ENCODE data around the gene GPR31. TPM values are rescaled to one million over a fixed set of nuclear protein-coding genes. Genes with fewer than 3 reads are reported as not detected.
"Not testable (repeated sequence)": the region's sequence is repeated elsewhere in the genome, so short reads cannot be mapped to it uniquely, and the experiment has no call there.

Gene GPR31
- total RNA-seq, 2 experiments from 2014 or later, result not detected

DNA sequence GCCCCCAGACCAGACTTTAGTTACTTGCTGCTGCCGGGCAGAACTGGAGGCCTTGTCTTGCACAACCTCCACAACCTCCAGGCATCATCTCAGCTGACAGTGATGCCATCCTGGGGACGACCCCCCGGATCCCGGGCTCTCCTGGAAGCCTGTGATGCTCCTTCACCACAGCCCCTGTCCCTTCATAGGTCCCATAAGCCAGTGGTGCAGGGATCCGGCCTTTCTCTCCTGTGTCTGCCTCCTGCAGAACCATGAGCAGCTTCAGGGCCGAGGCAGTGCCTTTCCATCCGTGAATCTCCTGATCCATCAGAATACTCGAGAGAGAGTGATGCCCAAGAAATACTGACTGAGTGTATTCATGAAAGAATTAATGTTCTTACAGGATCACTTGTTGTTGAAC is 22.3 kb upstream of the GPR31 start:
- POLR2A ChIA-PET; H3K27ac Mint-ChIP-seq; H3K36me3 Mint-ChIP-seq (ENCODE audit: low read depth); H3K4me3 Mint-ChIP-seq; H3K4me1 Mint-ChIP-seq; DNase-seq; H3K9me3 Mint-ChIP-seq; CTCF ChIA-PET; H3K27me3 Mint-ChIP-seq: not testable (repeated sequence)

DNA sequence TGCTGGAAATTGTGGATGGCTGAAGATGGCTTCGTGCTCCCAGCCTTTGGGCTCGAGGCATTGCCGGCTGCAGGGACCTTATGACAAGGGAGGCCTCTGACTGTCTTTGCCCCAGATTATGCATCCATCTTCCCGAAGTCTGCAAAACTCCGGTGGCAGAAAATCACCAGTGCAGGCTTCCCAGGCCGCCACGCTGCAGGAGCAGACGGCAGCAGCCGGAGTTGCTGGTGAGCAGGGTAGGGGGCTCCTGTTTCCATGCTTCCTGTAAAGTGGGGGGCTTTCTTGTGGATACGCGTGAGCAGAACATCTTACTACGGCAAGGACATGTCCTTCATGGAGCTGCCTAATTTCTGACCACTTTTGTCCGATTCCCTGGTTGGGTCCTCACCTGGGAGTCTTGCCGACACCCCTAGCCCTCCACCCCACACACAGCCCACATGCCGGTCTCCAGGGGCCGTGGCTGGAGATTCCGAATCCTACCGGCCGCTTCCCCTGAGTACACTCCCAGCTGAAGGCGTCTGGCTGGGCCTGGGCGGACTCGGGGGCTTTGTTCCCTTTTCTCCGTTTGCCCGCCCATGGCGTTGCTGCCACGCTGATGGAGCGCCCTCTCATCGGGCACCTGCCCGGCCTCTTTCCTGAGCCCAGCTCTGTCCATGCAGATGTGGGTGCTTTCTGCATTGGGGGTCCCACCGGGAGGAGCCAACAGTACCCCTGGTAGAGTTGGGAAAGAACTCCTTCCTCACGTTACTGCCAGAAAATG is 21.3 kb upstream of the GPR31 start:
- H3K36me3 Mint-ChIP-seq (ENCODE audit: low read depth); POLR2A ChIA-PET; DNase-seq; CTCF ChIA-PET; H3K27ac Mint-ChIP-seq; H3K4me3 Mint-ChIP-seq; H3K9me3 Mint-ChIP-seq; H3K27me3 Mint-ChIP-seq; H3K4me1 Mint-ChIP-seq: not testable (repeated sequence)

DNA sequence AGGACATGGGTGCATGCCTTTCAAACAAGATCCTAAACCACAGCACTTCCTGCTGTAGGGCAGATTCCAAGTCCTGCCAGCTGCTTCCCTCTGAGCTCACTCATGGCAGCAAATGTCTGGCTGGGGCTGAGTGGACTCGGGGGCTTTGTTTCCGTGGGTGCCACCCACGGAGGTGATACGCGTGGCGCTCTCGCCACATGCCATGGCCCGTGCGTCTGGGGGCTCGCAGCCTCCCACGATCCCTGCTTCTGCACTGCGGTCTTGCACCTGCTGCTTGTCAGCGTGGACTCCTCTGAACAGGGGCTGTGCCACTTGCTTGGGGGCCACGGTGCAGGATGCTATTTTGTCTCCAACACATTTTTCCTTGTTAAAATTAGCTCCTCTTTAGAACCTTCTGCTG is 19.5 kb upstream of the GPR31 start:
- H3K27ac Mint-ChIP-seq; CTCF ChIA-PET; H3K36me3 Mint-ChIP-seq (ENCODE audit: low read depth); H3K4me1 Mint-ChIP-seq; H3K27me3 Mint-ChIP-seq; POLR2A ChIA-PET; H3K9me3 Mint-ChIP-seq; H3K4me3 Mint-ChIP-seq; DNase-seq: not testable (repeated sequence)

GRCh38 chr6:167172011-167172410 is 14.2 kb upstream of the GPR31 start:
- POLR2A ChIA-PET; H3K9me3 Mint-ChIP-seq; H3K4me3 Mint-ChIP-seq; H3K36me3 Mint-ChIP-seq (ENCODE audit: low read depth); H3K27me3 Mint-ChIP-seq; H3K27ac Mint-ChIP-seq; H3K4me1 Mint-ChIP-seq; CTCF ChIA-PET; DNase-seq: not testable (repeated sequence)

DNA sequence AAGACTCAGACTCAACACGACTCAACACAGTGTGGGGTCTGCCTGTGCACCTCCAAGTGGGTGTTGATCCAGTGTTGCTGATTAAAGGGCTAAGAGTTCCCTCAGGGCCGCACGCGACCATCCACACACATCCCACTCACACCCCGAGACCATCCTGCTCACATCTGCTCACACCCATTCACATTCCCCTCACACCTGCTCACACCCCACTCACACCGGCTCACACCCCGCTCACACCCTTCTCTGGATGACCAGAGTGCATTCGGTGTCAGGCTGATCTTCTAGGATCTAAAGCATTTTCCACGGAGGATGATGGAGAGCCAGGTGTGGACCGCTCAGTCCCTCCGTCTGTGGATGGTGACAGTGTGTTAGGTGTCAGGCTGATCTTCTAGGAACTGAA is 13.5 kb upstream of the GPR31 start:
- POLR2A ChIA-PET; H3K9me3 Mint-ChIP-seq; H3K27ac Mint-ChIP-seq; H3K4me3 Mint-ChIP-seq; CTCF ChIA-PET; H3K36me3 Mint-ChIP-seq (ENCODE audit: low read depth); DNase-seq; H3K27me3 Mint-ChIP-seq; H3K4me1 Mint-ChIP-seq: not testable (repeated sequence)

DNA sequence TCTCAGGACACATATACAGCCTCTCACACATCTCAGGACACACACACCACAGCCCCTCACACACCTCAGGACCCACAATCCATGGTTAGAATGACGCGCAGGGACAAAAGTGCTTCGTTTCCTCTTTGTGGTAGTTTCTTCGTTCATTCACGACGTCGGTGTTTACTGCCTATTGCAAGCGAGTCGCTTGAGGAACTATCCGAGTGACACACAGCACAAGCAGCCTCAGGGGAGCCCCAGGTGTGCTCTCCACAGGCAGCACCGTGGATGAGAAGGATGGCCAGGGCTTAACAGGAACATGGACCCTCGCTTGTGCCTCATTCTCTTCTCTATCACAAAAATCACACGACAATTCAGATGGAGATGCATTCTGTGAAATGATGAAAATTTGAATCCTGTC is 12.1 kb upstream of the GPR31 start:
- H3K4me3 Mint-ChIP-seq; H3K4me1 Mint-ChIP-seq; H3K27ac Mint-ChIP-seq; H3K36me3 Mint-ChIP-seq (ENCODE audit: low read depth); POLR2A ChIA-PET; H3K9me3 Mint-ChIP-seq; DNase-seq; CTCF ChIA-PET: not testable (repeated sequence)
- peaks cover 18% of the 10 kb centered on the region for H3K27me3 Mint-ChIP-seq

DNA sequence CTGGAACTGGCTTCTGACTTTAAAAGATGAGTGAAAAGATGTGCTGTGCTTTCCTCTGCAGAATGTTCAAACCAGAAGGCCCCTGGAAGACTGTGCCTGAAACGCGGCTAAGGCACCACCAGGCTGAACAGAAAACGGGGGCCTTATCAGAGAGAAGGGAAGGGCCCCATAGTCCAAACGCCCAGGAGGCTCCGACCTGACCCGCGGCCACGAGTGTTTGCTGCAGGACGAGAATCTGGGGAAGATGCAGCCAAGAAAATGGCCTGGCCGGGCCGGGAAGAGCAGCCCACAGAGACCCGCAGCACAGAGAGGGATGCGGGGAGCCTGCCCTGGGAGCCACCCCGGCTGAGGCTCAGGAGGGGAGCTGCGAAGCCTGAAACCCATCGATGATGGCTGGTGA is 10.5 kb upstream of the GPR31 start:
- CTCF ChIA-PET; DNase-seq; POLR2A ChIA-PET; H3K9me3 Mint-ChIP-seq; H3K4me1 Mint-ChIP-seq; H3K36me3 Mint-ChIP-seq (ENCODE audit: low read depth); H3K4me3 Mint-ChIP-seq; H3K27ac Mint-ChIP-seq: not testable (repeated sequence)
- peaks cover 18% of the 10 kb centered on the region for H3K27me3 Mint-ChIP-seq

- H3K4me3 Mint-ChIP-seq; H3K9me3 Mint-ChIP-seq; H3K4me1 Mint-ChIP-seq; H3K27ac Mint-ChIP-seq; DNase-seq; H3K36me3 Mint-ChIP-seq (ENCODE audit: low read depth); CTCF ChIA-PET; POLR2A ChIA-PET: not testable (repeated sequence)
- peaks cover 18% of the 10 kb centered on the region for H3K27me3 Mint-ChIP-seq
Measured at GRCh38 chr6:167167699-167168098, 9.9 kb upstream of the GPR31 start.

- ChIA-PET CTCF (no interaction called here), POLR2A (no interaction called here)
- H3K36me3 Mint-ChIP-seq (ENCODE audit: low read depth), result no peaks in the 10 kb centered on the region
- no peak overlapping the region for H3K27ac Mint-ChIP-seq
- H3K9me3 Mint-ChIP-seq, result no peaks in the 10 kb centered on the region
- H3K27me3 Mint-ChIP-seq, result peaks cover 15% of the 10 kb centered on the region
- no peaks in the 10 kb centered on the region for H3K4me1 Mint-ChIP-seq
- no peak for DNase-seq
- H3K4me3 Mint-ChIP-seq, result no peak overlapping the region
Measured at GRCh38 chr6:167165858-167166471, 8.2 kb upstream of the GPR31 start.

DNA sequence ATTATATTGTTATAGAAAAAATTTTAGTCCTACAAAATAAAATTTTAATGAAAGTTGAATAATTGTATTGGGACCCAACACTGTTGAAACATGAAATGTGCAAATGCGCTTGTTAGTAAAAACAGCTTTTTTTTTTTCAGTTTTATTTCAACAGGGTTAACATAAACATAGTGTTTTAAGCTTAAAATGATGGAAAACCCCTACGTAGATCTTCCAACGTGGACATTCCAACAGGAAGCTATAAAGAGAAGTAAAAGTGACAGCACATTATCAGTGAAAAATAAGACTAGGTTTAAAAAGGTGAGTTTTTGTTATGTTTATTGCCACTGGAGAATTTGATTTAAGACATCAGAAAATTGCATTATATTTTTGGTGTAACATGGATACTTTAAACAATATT is 6.5 kb upstream of the GPR31 start:
- peaks cover 10% of the 10 kb centered on the region for H3K27me3 Mint-ChIP-seq
- no peaks in the 10 kb centered on the region for H3K36me3 Mint-ChIP-seq (ENCODE audit: low read depth)
- no peak for DNase-seq
- no peaks in the 10 kb centered on the region for H3K9me3 Mint-ChIP-seq
- POLR2A ChIA-PET, result no interaction called here
- no peak overlapping the region for H3K4me3 Mint-ChIP-seq
- CTCF ChIA-PET, result no interaction called here
- no peaks in the 10 kb centered on the region for H3K4me1 Mint-ChIP-seq
- H3K27ac Mint-ChIP-seq, result no peak overlapping the region

GRCh38 chr6:167163476-167164011 is 5.8 kb upstream of the GPR31 start:
- no peaks in the 10 kb centered on the region for H3K9me3 Mint-ChIP-seq
- ChIA-PET CTCF (interaction anchor here (0.6 kb wide), 1 partner anchor 128 kb away, joined by 3 read pairs; no protein-coding TSS in a partner anchor), POLR2A (no interaction called here)
- H3K4me3 Mint-ChIP-seq, result no peak overlapping the region
- peaks cover 14% of the 10 kb centered on the region for H3K27me3 Mint-ChIP-seq
- H3K4me1 Mint-ChIP-seq, result no peaks in the 10 kb centered on the region
- H3K27ac Mint-ChIP-seq, result no peak overlapping the region
- DNase-seq, result no peak
- no peaks in the 10 kb centered on the region for H3K36me3 Mint-ChIP-seq (ENCODE audit: low read depth)

- Mint-ChIP-seq H3K36me3 (ENCODE audit: low read depth) (no peaks in the 10 kb centered on the region), H3K27ac (no peak overlapping the region), H3K4me1 (no peaks in the 10 kb centered on the region), H3K27me3 (peaks cover 14% of the 10 kb centered on the region), H3K9me3 (no peaks in the 10 kb centered on the region), H3K4me3 (no peak overlapping the region)
- no peak for DNase-seq
- ChIA-PET POLR2A (no interaction called here), CTCF (interaction anchor here (0.6 kb wide), 1 partner anchor 826 kb away, joined by 3 read pairs; no protein-coding TSS in a partner anchor)
Measured at GRCh38 chr6:167162591-167162990, 4.8 kb upstream of the GPR31 start.

DNA sequence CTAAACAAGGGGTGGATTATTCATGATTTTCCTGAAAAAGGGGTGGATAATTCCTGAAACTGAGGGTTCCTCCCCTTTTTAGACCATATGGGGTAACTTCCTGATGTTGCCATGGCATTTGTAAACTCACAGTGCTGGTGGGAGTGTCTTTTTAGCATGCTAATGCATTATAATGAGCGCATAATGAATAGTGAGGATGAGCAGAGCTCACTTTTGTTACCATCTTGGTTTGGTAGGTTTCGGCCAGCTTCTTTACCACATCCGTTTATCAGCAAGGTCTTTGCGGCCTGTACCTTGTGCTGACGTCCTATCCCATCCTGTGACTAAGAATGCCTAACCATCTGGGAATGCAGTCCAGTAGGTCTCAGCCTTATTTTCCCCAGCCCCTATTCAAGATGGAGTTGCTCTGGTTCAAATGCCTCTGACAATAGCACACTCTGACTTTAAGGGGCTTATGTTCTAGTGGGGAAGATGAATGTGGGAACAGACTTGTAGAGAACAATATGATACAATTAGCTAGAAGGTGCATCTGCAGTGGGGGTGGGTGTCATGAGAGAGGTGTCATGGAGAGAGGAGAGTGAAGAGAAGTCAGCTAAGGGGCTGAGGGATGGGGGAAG is 4.2 kb upstream of the GPR31 start:
- CTCF ChIA-PET, result no interaction called here
- H3K4me1 Mint-ChIP-seq, result no peaks in the 10 kb centered on the region
- H3K4me3 Mint-ChIP-seq, result no peak overlapping the region
- no peak for DNase-seq
- H3K36me3 Mint-ChIP-seq (ENCODE audit: low read depth), result no peaks in the 10 kb centered on the region
- H3K9me3 Mint-ChIP-seq, result no peaks in the 10 kb centered on the region
- no peak overlapping the region for H3K27ac Mint-ChIP-seq
- peaks cover 14% of the 10 kb centered on the region for H3K27me3 Mint-ChIP-seq
- POLR2A ChIA-PET, result no interaction called here

GRCh38 chr6:167157414-167157813 is 366 bp downstream of the GPR31 start:
- H3K9me3 Mint-ChIP-seq, result no peaks in the 10 kb centered on the region
- H3K27me3 Mint-ChIP-seq, result peaks cover 10% of the 10 kb centered on the region
- CTCF ChIA-PET, result no interaction called here

More at GRCh38 chr6:167157414-167157813, 366 bp downstream of the GPR31 start:
- no peak for DNase-seq
- no peak overlapping the region for H3K27ac Mint-ChIP-seq
- peaks cover 14% of the 10 kb centered on the region for H3K4me1 Mint-ChIP-seq
- H3K36me3 Mint-ChIP-seq (ENCODE audit: low read depth), result no peaks in the 10 kb centered on the region
- no peak overlapping the region for H3K4me3 Mint-ChIP-seq
- POLR2A ChIA-PET, result no interaction called here

Data from activated CD4-positive, alpha-beta memory T cell treated with anti-CD3 and anti-CD28 coated beads, Interleukin-2, amount 10 ng/mL, durations not matched to agents 7 days and 5 days (primary cell).